Trophoblast cell (in vitro differentiated cells and primary cell): ENCODE data around the gene GTF2F2.

Source experiments
- DNase-seq, 2 donors: peaks; one replicate each; pipeline ENCODE4 v3.0.0-alpha.2; 2016
- H2AFZ ChIP-seq: 2 replicates; pipeline ENCODE4 v1.6.1; 2013; ENCODE audit warnings: low read length, moderate library complexity, mild to moderate bottlenecking; ENCODE audit not compliant: insufficient read depth, poor library complexity
- H2AK5ac ChIP-seq: 2 replicates; pipeline ENCODE4 v1.6.1; 2013; ENCODE audit warnings: mild to moderate bottlenecking, low read length
- H2BK120ac ChIP-seq: 2 replicates; pipeline ENCODE4 v1.6.1; 2013; ENCODE audit warnings: low read length, mild to moderate bottlenecking, moderate library complexity; ENCODE audit not compliant: insufficient read depth, poor library complexity
- H2BK12ac ChIP-seq: 2 replicates; pipeline ENCODE4 v1.6.1; 2013; ENCODE audit warnings: mild to moderate bottlenecking, low read length, moderate library complexity
- H2BK5ac ChIP-seq: 2 replicates; pipeline ENCODE4 v1.6.1; 2013; ENCODE audit warnings: low read length, low read depth, moderate library complexity, mild to moderate bottlenecking; ENCODE audit not compliant: poor library complexity
- H3K14ac ChIP-seq: 2 replicates; pipeline ENCODE4 v1.6.1; 2013; ENCODE audit warnings: mild to moderate bottlenecking, low read length
- H3K18ac ChIP-seq: 2 replicates; pipeline ENCODE4 v1.6.1; 2013; ENCODE audit warnings: mild to moderate bottlenecking, low read length
- H3K23ac ChIP-seq: 2 replicates; pipeline ENCODE4 v1.6.1; 2013; ENCODE audit warnings: low read length
- H3K27ac ChIP-seq: 2 replicates; pipeline ENCODE4 v1.5.1; 2013; ENCODE audit warnings: low read depth, mild to moderate bottlenecking, inconsistent platforms, low read length, moderate library complexity
- H3K27me3 ChIP-seq: 2 replicates; pipeline ENCODE4 v1.6.1; 2013; ENCODE audit warnings: inconsistent platforms, mild to moderate bottlenecking, low read length, moderate library complexity; ENCODE audit not compliant: insufficient read depth
- H3K36me3 ChIP-seq, 2 experiments: 1 replicate in 1 of 2; 2 replicates in 1 of 2; pipeline ENCODE4 v1.6.1; 2013; ENCODE audit warnings: low read length in 2 of 2, mild to moderate bottlenecking in 2 of 2, moderate library complexity in 1 of 2; ENCODE audit not compliant: insufficient read depth in 2 of 2, control insufficient read depth in 1 of 2
- H3K4ac ChIP-seq: 2 replicates; pipeline ENCODE4 v1.6.1; 2013; ENCODE audit warnings: low read depth, mild to moderate bottlenecking, low read length, moderate library complexity
- H3K4me1 ChIP-seq, 2 experiments: 1 replicate in 1 of 2; 2 replicates in 1 of 2; pipeline ENCODE4 v1.6.1; 2013; ENCODE audit warnings: low read length in 2 of 2, mild to moderate bottlenecking in 2 of 2, moderate library complexity in 1 of 2; ENCODE audit not compliant: insufficient read depth in 2 of 2, control insufficient read depth in 1 of 2
- H3K4me2 ChIP-seq: 2 replicates; pipeline ENCODE4 v1.6.1; 2013; ENCODE audit warnings: inconsistent platforms, mild to moderate bottlenecking, low read length, moderate library complexity
- H3K4me3 ChIP-seq: 2 replicates; pipeline ENCODE4 v1.5.1; 2013; ENCODE audit warnings: mild to moderate bottlenecking, low read depth, low read length, inconsistent platforms
- H3K79me1 ChIP-seq: one replicate; pipeline ENCODE4 v1.6.1; 2013; ENCODE audit warnings: low read length
- H3K79me2 ChIP-seq: 2 replicates; pipeline ENCODE4 v1.6.1; 2013; ENCODE audit warnings: low read length, mild to moderate bottlenecking; ENCODE audit not compliant: control insufficient read depth, insufficient read depth, poor library complexity
- H3K9ac ChIP-seq: 2 replicates; pipeline ENCODE4 v1.6.1; 2013; ENCODE audit warnings: mild to moderate bottlenecking, low read length
- H3K9me3 ChIP-seq: 2 replicates; pipeline ENCODE4 v1.6.1; 2013; ENCODE audit warnings: low read depth, mild to moderate bottlenecking, control low read depth, inconsistent platforms, low read length; ENCODE audit not compliant: insufficient read depth
- H4K12ac ChIP-seq: 2 replicates; pipeline ENCODE4 v1.6.1; 2013; ENCODE audit warnings: low read depth, mild to moderate bottlenecking, low read length, moderate library complexity
- H4K8ac ChIP-seq: 2 replicates; pipeline ENCODE4 v1.6.1; 2013; ENCODE audit warnings: low read depth, mild to moderate bottlenecking, low read length, moderate library complexity
- H4K91ac ChIP-seq: one replicate; pipeline ENCODE4 v1.6.1; 2013; ENCODE audit warnings: low read depth, mild to moderate bottlenecking, low read length, moderate library complexity
- WGBS: extraction: QIAGEN DNeasy Blood & Tissue Kit; methylation state at CpG from one replicate; pipeline ENCODE4 v1.1.7; 2013; ENCODE audit warnings: missing lambda C conversion rate; ENCODE audit not compliant: insufficient read length, insufficient coverage; ENCODE audit errors: extremely low coverage; 5-methylcytosine and 5-hydroxymethylcytosine counted together

Gene GTF2F2

DNA sequence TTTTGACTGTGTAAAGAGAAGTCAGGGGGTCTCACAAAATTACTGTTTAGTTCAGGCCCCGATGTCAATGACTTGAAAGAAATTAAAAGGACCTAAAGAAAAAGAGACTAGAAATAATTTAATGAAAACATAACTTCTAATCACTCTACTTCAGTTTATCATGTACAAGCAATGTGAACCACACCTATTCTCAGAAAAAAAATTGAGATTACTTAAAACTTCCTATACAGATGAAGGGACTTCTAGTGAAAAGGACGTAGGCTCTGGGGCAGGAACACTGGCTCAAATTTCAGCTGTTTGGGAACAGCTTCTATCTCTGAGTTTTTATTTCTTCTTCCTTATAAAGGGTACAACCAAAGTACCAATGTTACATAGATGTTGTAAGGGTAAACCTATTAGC, 182.7 kb downstream of the GTF2F2 start:
- Histone ChIP-seq H2AFZ (no peak overlapping the region), H3K4ac (no peak overlapping the region), H4K91ac (no peak overlapping the region), H4K12ac (no peak overlapping the region), H2AK5ac (no peak overlapping the region), H3K4me2 (no peak overlapping the region), H2BK5ac (no peak overlapping the region), H4K8ac (no peak overlapping the region), H3K79me2 (no peaks in the 10 kb centered on the region), H3K23ac (no peak overlapping the region), H2BK120ac (no peak overlapping the region), H3K18ac (no peak overlapping the region), H3K4me1 (no peaks in the 10 kb centered on the region), H3K9ac (no peak overlapping the region), H3K9me3 (peaks cover 1% of the 10 kb centered on the region), H3K27me3 (no peaks in the 10 kb centered on the region), H2BK12ac (no peak overlapping the region), H3K27ac (no peak overlapping the region), H3K36me3 (no peaks in the 10 kb centered on the region), H3K79me1 (no peaks in the 10 kb centered on the region), H3K4me3 (no peak overlapping the region), H3K14ac (no peak overlapping the region)
- DNase-seq: no peak
- no CpG with 5 or more reads among the region's 2 CpGs for WGBS

DNA sequence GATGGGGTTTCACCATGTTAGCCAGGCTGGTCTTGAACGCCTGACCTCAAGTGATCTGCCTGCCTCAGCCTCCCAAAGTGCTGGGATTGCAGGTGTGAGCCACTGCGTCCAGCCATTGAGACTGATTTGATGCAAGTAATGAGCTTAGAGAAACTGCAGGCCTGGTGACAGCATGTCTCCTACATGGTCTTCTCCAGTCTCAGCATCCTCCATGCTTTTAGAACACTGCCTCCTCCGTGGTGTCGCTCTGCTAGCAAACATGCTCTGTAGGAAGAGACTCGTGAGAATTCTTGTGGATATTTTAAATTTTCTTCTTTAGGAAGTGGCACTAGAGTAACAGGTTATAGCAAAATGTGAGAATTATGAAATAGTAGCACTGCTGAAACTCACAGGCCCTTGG, 183.6 kb downstream of the GTF2F2 start:
- H3K27ac ChIP-seq: no peak overlapping the region
- no peak overlapping the region for H4K8ac ChIP-seq
- WGBS: no CpG with 5 or more reads among the region's 5 CpGs
- no peaks in the 10 kb centered on the region for H3K4me1 ChIP-seq
- no peaks in the 10 kb centered on the region for H3K36me3 ChIP-seq
- no peak overlapping the region for H2BK12ac ChIP-seq
- no peak for DNase-seq
- H3K9me3 ChIP-seq: peaks cover 1% of the 10 kb centered on the region
- no peak overlapping the region for H3K4ac ChIP-seq
- no peak overlapping the region for H3K23ac ChIP-seq
- no peak overlapping the region for H3K4me2 ChIP-seq
- no peak overlapping the region for H3K14ac ChIP-seq
- H3K79me2 ChIP-seq: no peaks in the 10 kb centered on the region
- H2AK5ac ChIP-seq: no peak overlapping the region
- H3K18ac ChIP-seq: no peak overlapping the region
- H2AFZ ChIP-seq: no peak overlapping the region
- H2BK5ac ChIP-seq: no peak overlapping the region
- no peak overlapping the region for H3K4me3 ChIP-seq
- no peak overlapping the region for H4K12ac ChIP-seq
- H2BK120ac ChIP-seq: no peak overlapping the region
- H3K79me1 ChIP-seq: no peaks in the 10 kb centered on the region
- H3K9ac ChIP-seq: no peak overlapping the region
- no peak overlapping the region for H4K91ac ChIP-seq
- no peaks in the 10 kb centered on the region for H3K27me3 ChIP-seq

DNA sequence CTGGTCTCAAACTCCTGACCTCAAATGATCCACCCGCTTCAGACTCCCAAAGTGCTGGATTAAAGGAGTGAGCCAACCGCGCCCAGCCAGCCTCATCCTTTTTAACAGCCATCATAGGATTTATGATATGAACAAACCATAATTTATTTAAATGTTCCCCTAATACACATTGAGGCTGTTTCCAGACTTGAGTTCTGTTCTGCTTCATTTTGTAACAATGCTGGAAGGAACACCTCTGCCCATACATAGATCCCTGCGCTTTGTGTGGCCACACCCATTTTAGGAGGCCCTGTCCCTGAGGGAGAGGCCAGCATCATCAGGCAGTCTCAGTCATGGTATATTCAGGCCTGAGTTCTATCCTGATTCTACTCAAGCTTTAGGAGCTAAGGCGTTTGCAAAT, 184.8 kb downstream of the GTF2F2 start:
- no peaks in the 10 kb centered on the region for H3K27me3 ChIP-seq
- no peak overlapping the region for H3K14ac ChIP-seq
- no peaks in the 10 kb centered on the region for H3K79me2 ChIP-seq
- H3K36me3 ChIP-seq: no peaks in the 10 kb centered on the region
- no peak overlapping the region for H3K4me2 ChIP-seq
- H2BK120ac ChIP-seq: no peak overlapping the region
- no peaks in the 10 kb centered on the region for H3K4me1 ChIP-seq
- no peak overlapping the region for H4K12ac ChIP-seq
- H4K8ac ChIP-seq: no peak overlapping the region
- H3K9ac ChIP-seq: no peak overlapping the region
- no peak overlapping the region for H3K4ac ChIP-seq
- no peak overlapping the region for H2AFZ ChIP-seq
- no peak overlapping the region for H3K4me3 ChIP-seq
- H3K79me1 ChIP-seq: no peaks in the 10 kb centered on the region
- DNase-seq: no peak
- no peak overlapping the region for H3K18ac ChIP-seq
- H2AK5ac ChIP-seq: no peak overlapping the region
- no CpG with 5 or more reads among the region's 5 CpGs for WGBS
- no peak overlapping the region for H2BK5ac ChIP-seq
- H4K91ac ChIP-seq: no peak overlapping the region
- no peak overlapping the region for H2BK12ac ChIP-seq
- no peak overlapping the region for H3K23ac ChIP-seq
- no peak overlapping the region for H3K27ac ChIP-seq
- no peaks in the 10 kb centered on the region for H3K9me3 ChIP-seq

DNA sequence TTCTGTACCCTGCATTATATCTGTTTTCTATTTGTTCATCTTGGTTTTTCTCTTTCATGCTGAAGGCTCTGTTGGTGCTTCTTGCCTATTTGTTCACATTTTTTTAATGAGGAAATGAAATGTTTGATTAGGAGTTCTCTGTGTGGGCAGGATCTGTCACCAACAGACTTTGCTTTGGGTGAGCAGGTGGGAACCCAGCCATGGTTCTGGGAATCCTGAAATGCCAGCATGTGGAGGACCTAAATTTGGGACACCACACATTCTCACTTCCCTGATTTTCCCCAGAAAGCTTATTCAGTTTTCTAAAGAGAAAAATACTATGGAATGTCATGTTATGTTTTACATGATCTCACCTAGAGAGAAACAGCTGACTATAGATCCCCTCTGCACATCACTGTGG, 186.7 kb downstream of the GTF2F2 start:
- Histone ChIP-seq H3K23ac (no peak overlapping the region), H3K27ac (no peak overlapping the region), H3K36me3 (no peaks in the 10 kb centered on the region), H2AFZ (no peak overlapping the region), H3K27me3 (no peaks in the 10 kb centered on the region), H4K12ac (no peak overlapping the region), H3K4ac (no peak overlapping the region), H4K8ac (no peak overlapping the region), H2BK120ac (no peak overlapping the region), H3K79me2 (no peaks in the 10 kb centered on the region), H3K4me3 (no peak overlapping the region), H3K79me1 (peaks cover 3% of the 10 kb centered on the region), H2BK12ac (no peak overlapping the region), H2AK5ac (no peak overlapping the region), H3K18ac (no peak overlapping the region), H2BK5ac (no peak overlapping the region), H3K4me1 (no peaks in the 10 kb centered on the region), H3K4me2 (no peak overlapping the region), H3K9me3 (no peaks in the 10 kb centered on the region), H3K14ac (no peak overlapping the region), H4K91ac (no peak overlapping the region), H3K9ac (no peak overlapping the region)
- no peak for DNase-seq
